K562 (cell line): ENCODE measurements around the gene ABLIM1. TPM values are rescaled to one million over a fixed set of nuclear protein-coding genes. Genes with fewer than 3 reads are reported as not detected.

Experiments used
- LCOR ChIP-seq: sonication (generic); formaldehyde crosslinking; IDR thresholded peaks from 2 replicates; pipeline ENCODE4 v1.8.0; 2022; ENCODE audit warnings: mild to moderate bottlenecking, missing genetic modification reagents
- NCOR1 ChIP-seq: fragments of 450-650 bp; IDR thresholded peaks from 2 replicates; pipeline ENCODE4 v1.6.1; 2016; ENCODE audit warnings: mild to moderate bottlenecking, moderate library complexity
- OTX1 ChIP-seq: fragments of 450-650 bp; formaldehyde crosslinking; IDR thresholded peaks from 2 replicates; pipeline ENCODE4 v1.4.0; 2022; ENCODE audit warnings: mild to moderate bottlenecking
- POLR2H ChIP-seq: IDR thresholded peaks from 2 replicates; pipeline ENCODE4 v1.6.1; 2016; ENCODE audit warnings: missing genetic modification characterization, low read depth, mild to moderate bottlenecking, control low read depth, missing compliant biosample characterization, moderate library complexity
- RBBP5 ChIP-seq: fragments of 200-600 bp; sonication (generic); IDR thresholded peaks from 2 replicates; pipeline ENCODE4 v1.6.1; 2012; ENCODE audit warnings: borderline replicate concordance, mild to moderate bottlenecking, low read length, control low read depth, inconsistent platforms; ENCODE audit not compliant: insufficient read depth, poor library complexity, severe bottlenecking
- polyA plus RNA-seq, 8 experiments: library from polyadenylated mRNA; depleted of rRNA in 4 of 8; stranded (reverse) in 5 of 8; unstranded in 3 of 8; fragments of >200 nt; fragmentation: Nextera tagmentation in 2 of 8; fragmentation: Illumina TruSeq in 1 of 8; extraction: Ambion mirVana in 2 of 8; extraction: Trizol in 1 of 8; gene quantifications; 2 replicates each; pipeline versions ENCODE4 v1.2.1 to v1.2.3, GENCODE V29; 2011 to 2014; ENCODE audit warnings: inconsistent platforms in 1 of 8, missing spikeins in 1 of 8
- total RNA-seq, 7 experiments: library from RNA; depleted of rRNA in 6 of 7; stranded (reverse); fragments of >200 nt in 6 of 7; fragmentation: Illumina TruSeq in 2 of 7; extraction: Trizol in 2 of 7; gene quantifications; 2 replicates each; pipeline versions ENCODE4 v1.2.1 to v1.2.3, GENCODE V29; 2011 to 2021; ENCODE audit warnings: low replicate concordance in 1 of 7
- TF ChIP-seq, protein P1 (sequence below), 2 experiments: fragments of 450-650 bp; IDR thresholded peaks; 2 replicates each; pipeline ENCODE4 v1.6.1; 2016; ENCODE audit warnings: mild to moderate bottlenecking in 2 of 2, borderline replicate concordance in 1 of 2, low read depth in 1 of 2, moderate library complexity in 1 of 2
- TF ChIP-seq, protein P2 (sequence below): conservative IDR thresholded peaks from 2 replicates; pipeline ENCODE4 v1.6.1; 2011; ENCODE audit warnings: low read depth, mild to moderate bottlenecking, low read length; ENCODE audit not compliant: control insufficient read depth

ABLIM1 gene
- total and polyA plus RNA-seq, 9 of the 15 experiments (the other 6 are each of a cell fraction or from before 2014, with no cell fraction given): 0.07 to 0.49 (median 0.14) TPM; not detected in 6

DNA sequence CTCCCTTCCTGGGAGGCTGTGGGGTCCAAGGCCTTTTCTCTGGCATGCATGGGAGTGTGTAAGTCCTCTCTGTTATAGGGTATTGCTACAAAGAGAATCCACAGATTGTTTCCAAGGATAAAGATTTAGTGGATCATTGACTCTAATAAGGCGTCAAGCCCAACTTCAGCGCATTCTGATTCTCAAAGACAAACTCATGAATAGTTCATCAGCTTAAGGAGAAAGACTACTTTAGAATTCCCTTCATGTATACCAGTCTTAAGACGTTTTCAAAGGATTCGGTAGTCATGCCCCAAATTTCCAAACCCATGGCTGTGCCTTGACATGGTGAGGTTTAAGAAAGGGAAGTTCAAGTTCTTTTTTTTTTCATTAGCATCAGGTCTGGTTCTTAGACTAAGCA is 46.6 kb upstream of the ABLIM1 start (continued):
- TF ChIP-seq, protein P1, sequence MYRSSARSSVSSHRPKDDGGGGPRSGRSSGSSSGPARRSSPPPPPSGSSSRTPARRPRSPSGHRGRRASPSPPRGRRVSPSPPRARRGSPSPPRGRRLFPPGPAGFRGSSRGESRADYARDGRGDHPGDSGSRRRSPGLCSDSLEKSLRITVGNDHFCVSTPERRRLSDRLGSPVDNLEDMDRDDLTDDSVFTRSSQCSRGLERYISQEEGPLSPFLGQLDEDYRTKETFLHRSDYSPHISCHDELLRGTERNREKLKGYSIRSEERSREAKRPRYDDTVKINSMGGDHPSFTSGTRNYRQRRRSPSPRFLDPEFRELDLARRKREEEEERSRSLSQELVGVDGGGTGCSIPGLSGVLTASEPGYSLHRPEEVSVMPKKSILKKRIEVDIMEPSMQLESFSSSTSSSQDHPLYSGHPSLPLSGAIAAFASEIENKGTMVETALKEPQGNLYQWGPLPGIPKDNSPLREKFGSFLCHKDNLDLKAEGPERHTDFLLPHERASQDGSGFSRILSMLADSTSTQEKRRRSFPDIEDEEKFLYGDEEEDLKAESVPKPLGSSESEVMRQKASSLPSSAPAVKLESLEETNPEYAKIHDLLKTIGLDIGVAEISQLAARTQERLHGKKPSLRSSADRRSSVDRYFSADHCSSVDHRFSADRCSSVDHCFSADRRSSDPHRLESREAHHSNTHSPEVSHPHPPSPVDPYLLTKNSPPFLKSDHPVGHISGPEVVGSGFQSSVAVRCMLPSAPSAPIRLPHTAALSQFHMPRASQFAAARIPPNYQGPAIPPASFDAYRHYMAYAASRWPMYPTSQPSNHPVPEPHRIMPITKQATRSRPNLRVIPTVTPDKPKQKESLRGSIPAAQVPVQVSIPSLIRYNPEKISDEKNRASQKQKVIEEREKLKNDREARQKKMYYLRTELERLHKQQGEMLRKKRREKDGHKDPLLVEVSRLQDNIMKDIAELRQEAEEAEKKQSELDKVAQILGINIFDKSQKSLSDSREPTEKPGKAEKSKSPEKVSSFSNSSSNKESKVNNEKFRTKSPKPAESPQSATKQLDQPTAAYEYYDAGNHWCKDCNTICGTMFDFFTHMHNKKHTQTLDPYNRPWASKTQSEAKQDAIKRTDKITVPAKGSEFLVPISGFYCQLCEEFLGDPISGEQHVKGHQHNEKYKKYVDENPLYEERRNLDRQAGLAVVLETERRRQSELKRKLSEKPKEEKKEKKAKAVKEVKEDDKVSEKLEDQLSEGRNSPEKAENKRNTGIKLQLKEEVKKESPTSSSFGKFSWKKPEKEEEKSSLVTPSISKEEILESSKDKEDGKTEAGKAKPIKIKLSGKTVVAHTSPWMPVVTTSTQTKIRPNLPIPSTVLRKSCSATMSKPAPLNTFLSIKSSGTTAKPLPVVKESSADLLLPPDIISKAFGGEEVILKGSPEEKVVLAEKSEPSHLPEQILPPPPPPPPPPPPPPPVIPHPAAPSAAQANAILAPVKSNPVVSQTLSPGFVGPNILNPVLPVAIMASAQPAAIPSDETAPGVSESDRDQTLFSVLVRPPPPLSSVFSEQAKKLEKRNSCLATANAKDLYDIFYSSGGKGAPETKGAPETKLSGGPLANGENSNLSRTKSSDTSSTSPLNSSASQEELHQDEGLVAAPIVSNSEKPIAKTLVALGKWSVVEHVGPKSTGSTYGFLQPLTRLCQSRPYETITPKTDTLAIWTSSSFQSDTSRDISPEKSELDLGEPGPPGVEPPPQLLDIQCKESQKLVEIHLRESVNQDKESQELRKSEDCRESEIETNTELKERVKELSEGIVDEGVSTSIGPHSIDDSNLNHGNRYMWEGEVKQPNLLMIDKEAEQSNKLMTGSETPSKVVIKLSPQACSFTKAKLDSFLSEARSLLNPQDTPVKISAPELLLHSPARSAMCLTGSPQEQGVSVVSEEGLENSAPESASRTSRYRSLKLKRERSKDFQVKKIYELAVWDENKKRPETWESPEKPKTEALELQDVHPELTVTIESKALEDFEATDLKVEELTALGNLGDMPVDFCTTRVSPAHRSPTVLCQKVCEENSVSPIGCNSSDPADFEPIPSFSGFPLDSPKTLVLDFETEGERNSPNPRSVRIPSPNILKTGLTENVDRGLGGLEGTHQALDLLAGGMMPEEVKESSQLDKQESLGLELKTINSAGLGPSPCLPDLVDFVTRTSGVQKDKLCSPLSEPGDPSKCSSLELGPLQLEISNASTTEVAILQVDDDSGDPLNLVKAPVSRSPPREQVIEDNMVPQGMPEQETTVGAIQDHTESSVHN (IDR thresholded peaks at IDR 0.05; ENCODE audit: borderline replicate concordance in 1 of 2, low read depth in 1 of 2): no peak
- TF ChIP-seq, protein P2, sequence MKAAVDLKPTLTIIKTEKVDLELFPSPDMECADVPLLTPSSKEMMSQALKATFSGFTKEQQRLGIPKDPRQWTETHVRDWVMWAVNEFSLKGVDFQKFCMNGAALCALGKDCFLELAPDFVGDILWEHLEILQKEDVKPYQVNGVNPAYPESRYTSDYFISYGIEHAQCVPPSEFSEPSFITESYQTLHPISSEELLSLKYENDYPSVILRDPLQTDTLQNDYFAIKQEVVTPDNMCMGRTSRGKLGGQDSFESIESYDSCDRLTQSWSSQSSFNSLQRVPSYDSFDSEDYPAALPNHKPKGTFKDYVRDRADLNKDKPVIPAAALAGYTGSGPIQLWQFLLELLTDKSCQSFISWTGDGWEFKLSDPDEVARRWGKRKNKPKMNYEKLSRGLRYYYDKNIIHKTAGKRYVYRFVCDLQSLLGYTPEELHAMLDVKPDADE: no peak
- TF ChIP-seq NCOR1 (no peak), LCOR (CRISPR knock-in tag) (no peak), RBBP5 (no peak), POLR2H (tag) (no peak), OTX1 (CRISPR knock-in tag) (no peak)
